OCI-LY7 (cell line): ENCODE measurements around the gene OR2T5.
"Not testable (repeated sequence)": the region's sequence is repeated elsewhere in the genome, so short reads cannot be mapped to it uniquely, and the experiment has no call there.

Experiments used
- EZH2phosphoT487 ChIP-seq: fragments of 200-600 bp; sonication (generic); IDR thresholded peaks from 2 replicates; pipeline ENCODE4 v1.6.1; 2018; ENCODE audit warnings: low read depth, borderline replicate concordance, mild to moderate bottlenecking, mixed run types, antibody characterized with exemption, low read length, moderate library complexity, mixed read lengths
- TF ChIP-seq, protein P1 (sequence below): fragments of 200-600 bp; sonication (generic); conservative IDR thresholded peaks from 2 replicates; pipeline ENCODE4 v1.5.1; 2014; ENCODE audit warnings: mild to moderate bottlenecking, antibody characterized with exemption, low read length, moderate library complexity, mixed read lengths

DNA sequence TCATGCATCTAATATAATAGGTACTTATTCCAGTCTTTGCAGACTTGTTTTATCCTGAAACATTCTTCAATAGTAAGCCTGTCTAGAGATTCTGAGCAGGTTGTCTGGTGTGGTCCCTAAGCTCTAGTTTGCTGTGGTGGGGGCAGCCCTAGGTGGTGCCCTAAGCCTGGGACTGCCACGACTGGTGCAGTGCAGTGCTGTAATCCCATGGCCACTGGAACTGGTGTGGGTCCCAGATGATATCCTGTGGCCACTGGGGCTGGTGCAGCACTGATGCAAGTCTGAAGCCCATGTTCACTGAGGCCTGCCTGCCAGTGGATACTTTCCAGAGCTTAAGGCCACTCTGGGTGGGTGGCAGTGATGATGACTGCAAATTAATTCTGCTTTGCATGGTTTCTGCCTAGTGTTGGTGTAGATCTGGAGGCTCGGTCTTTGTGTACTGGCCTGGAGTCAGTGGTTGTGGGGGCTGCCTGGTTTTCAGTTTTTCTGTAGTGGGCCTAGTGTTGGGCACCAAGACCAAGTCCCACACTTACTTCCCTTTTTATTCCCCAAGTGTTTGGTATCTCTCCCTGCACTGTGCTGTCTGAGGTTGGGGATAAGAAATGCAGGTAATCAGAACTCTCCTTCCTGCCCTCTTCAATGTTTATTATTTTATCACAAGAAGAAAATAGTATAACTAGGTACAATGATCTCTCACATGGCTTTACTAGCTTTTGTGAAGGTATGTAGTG is 12.1 kb downstream of the OR2T5 start:
- TF ChIP-seq, protein P1, sequence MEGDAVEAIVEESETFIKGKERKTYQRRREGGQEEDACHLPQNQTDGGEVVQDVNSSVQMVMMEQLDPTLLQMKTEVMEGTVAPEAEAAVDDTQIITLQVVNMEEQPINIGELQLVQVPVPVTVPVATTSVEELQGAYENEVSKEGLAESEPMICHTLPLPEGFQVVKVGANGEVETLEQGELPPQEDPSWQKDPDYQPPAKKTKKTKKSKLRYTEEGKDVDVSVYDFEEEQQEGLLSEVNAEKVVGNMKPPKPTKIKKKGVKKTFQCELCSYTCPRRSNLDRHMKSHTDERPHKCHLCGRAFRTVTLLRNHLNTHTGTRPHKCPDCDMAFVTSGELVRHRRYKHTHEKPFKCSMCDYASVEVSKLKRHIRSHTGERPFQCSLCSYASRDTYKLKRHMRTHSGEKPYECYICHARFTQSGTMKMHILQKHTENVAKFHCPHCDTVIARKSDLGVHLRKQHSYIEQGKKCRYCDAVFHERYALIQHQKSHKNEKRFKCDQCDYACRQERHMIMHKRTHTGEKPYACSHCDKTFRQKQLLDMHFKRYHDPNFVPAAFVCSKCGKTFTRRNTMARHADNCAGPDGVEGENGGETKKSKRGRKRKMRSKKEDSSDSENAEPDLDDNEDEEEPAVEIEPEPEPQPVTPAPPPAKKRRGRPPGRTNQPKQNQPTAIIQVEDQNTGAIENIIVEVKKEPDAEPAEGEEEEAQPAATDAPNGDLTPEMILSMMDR = not testable (repeated sequence)
- TF ChIP-seq EZH2phosphoT487 = not testable (repeated sequence)
